Endothelial cell of umbilical vein (primary cell): Measurements from ENCODE around the gene C1orf116. TPM values are rescaled to one million over a fixed set of nuclear protein-coding genes. Genes with fewer than 3 reads are reported as not detected.

Source experiments
- BruUV-seq: library from RNA; stranded (reverse); fragments of 400-500 nt; replicated peaks from 2 replicates; lab custom pipeline; 2021; lab: Mats Ljungman, UMichigan
- CTCF ChIA-PET: fragments of 300-600, 350-600 bp; sonication (Branson Sonifier 250); formaldehyde crosslinking; loops from one replicate; lab custom pipeline; 2021; ENCODE audit warnings: antibody characterized with exemption, inconsistent platforms; lab: Charles Lee
- POLR2A ChIA-PET: fragments of 300-600, 350-600 bp; sonication (Branson Sonifier 250); formaldehyde crosslinking; loops from one replicate; lab custom pipeline; 2021; ENCODE audit warnings: antibody characterized with exemption, inconsistent platforms; lab: Charles Lee
- DNase-seq: peaks from one replicate; pipeline ENCODE4 v3.0.0-alpha.2; 2011; ENCODE audit warnings: low read depth, low spot score
- FAIRE-seq: peaks from 2 replicates; lab custom pipeline; 2011; peaks lifted over from hg19 to GRCh38; lab: Jason Lieb, UNC
- H2AFZ ChIP-seq: 2 replicates; pipeline ENCODE4 v1.6.0; 2012; ENCODE audit warnings: low read depth, low read length, control low read depth, inconsistent platforms
- H3K27ac ChIP-seq: 2 replicates; pipeline ENCODE4 v1.5.1; 2011; ENCODE audit warnings: low read depth, mild to moderate bottlenecking, control low read depth, low read length, moderate library complexity; ENCODE audit not compliant: insufficient read depth
- H3K27me3 ChIP-seq, 2 experiments: 2 replicates each; pipeline versions ENCODE4 v1.6.0 to v1.6.1; 2011; ENCODE audit warnings: low read length in 2 of 2, mixed read lengths in 1 of 2; ENCODE audit not compliant: control insufficient read depth in 2 of 2, insufficient read depth in 2 of 2
- H3K36me3 ChIP-seq, 2 experiments: 2 replicates in 1 of 2; 3 replicates in 1 of 2; pipeline ENCODE4 v1.5.1; 2011; ENCODE audit warnings: low read length in 2 of 2, mild to moderate bottlenecking in 1 of 2, moderate library complexity in 1 of 2; ENCODE audit not compliant: control insufficient read depth in 2 of 2, insufficient read depth in 2 of 2; ENCODE audit errors: extremely low read depth in 1 of 2
- H3K4me1 ChIP-seq: 3 replicates; pipeline ENCODE4 v1.5.1; 2011; ENCODE audit warnings: mild to moderate bottlenecking, low read length; ENCODE audit not compliant: control insufficient read depth, insufficient read depth; ENCODE audit errors: extremely low read depth
- H3K4me2 ChIP-seq: 2 replicates; pipeline ENCODE4 v1.6.1; 2011; ENCODE audit warnings: low read length, control low read depth, mixed read lengths; ENCODE audit not compliant: insufficient read depth
- H3K4me3 ChIP-seq, 3 experiments: fragments of 200-600 bp in 1 of 3; sonication (generic), shearing (Covaris generic) in 1 of 3; replicated peaks in 1 of 3; 2 replicates each; pipeline ENCODE4 v1.5.1; 2011 to 2016; ENCODE audit warnings: control low read depth in 3 of 3, low read length in 3 of 3, mild to moderate bottlenecking in 2 of 3, inconsistent platforms in 1 of 3, low read depth in 1 of 3, moderate library complexity in 1 of 3; ENCODE audit not compliant: insufficient read depth in 1 of 3
- H3K79me2 ChIP-seq: 2 replicates; pipeline ENCODE4 v1.6.0; 2012; ENCODE audit warnings: low read length, inconsistent platforms; ENCODE audit not compliant: control insufficient read depth, insufficient read depth
- H3K9ac ChIP-seq: replicated peaks from 2 replicates; pipeline ENCODE3; 2011; ENCODE audit warnings: low read length, control low read depth; ENCODE audit not compliant: insufficient read depth; ENCODE audit errors: extremely low read depth
- H3K9me1 ChIP-seq: replicated peaks from 3 replicates; pipeline ENCODE4 v1.6.0; 2011; ENCODE audit warnings: mild to moderate bottlenecking, low read length; ENCODE audit not compliant: control insufficient read depth, insufficient read depth; ENCODE audit errors: extremely low read depth
- H3K9me3 ChIP-seq: replicated peaks from 2 replicates; pipeline ENCODE4 v1.5.1; 2012; ENCODE audit warnings: low read length, inconsistent platforms; ENCODE audit not compliant: control insufficient read depth, insufficient read depth
- H4K20me1 ChIP-seq: replicated peaks from 2 replicates; pipeline ENCODE3; 2011; ENCODE audit warnings: mild to moderate bottlenecking, low read length; ENCODE audit not compliant: control insufficient read depth, insufficient read depth; ENCODE audit errors: extremely low read depth
- CTCF ChIP-seq, 2 donors: IDR thresholded peaks; 1 replicate in 1 of 2; 2 replicates in 1 of 2; pipeline ENCODE4 v1.5.1; 2011; ENCODE audit warnings: low read length in 2 of 2, mild to moderate bottlenecking in 2 of 2, moderate library complexity in 2 of 2, control low read depth in 1 of 2, inconsistent platforms in 1 of 2, low read depth in 1 of 2; ENCODE audit not compliant: insufficient read depth in 1 of 2; ENCODE audit errors: extremely low read depth in 1 of 2
- EZH2 ChIP-seq: IDR thresholded peaks from 2 replicates; pipeline ENCODE4 v1.6.1; 2012; ENCODE audit warnings: borderline replicate concordance, low read depth, mild to moderate bottlenecking, moderate library complexity, low read length, inconsistent platforms; ENCODE audit not compliant: severe bottlenecking
- FOS ChIP-seq: IDR thresholded peaks from 2 replicates; pipeline ENCODE4 v1.6.1; 2011; ENCODE audit warnings: mild to moderate bottlenecking, low read length, moderate library complexity, borderline replicate concordance; ENCODE audit not compliant: insufficient read depth
- GATA2 ChIP-seq: IDR thresholded peaks from 2 replicates; pipeline ENCODE4 v1.7.0; 2011; ENCODE audit warnings: low read depth, mild to moderate bottlenecking, moderate library complexity, mixed read lengths, low read length; ENCODE audit not compliant: insufficient read length, insufficient read depth
- JUN ChIP-seq: IDR thresholded peaks from 2 replicates; pipeline ENCODE4 v1.6.1; 2011; ENCODE audit warnings: borderline replicate concordance, low read depth; ENCODE audit not compliant: insufficient read length, insufficient read depth
- MAX ChIP-seq: IDR thresholded peaks from 2 replicates; pipeline ENCODE4 v1.6.1; 2011; ENCODE audit not compliant: insufficient read depth, insufficient read length
- MYC ChIP-seq: IDR thresholded peaks from one replicate; pipeline ENCODE4 v1.6.1; 2011; ENCODE audit warnings: mild to moderate bottlenecking, low read depth, low read length
- POLR2A ChIP-seq: IDR thresholded peaks from 2 replicates; pipeline ENCODE4 v1.6.1; 2012; ENCODE audit warnings: low read depth, mild to moderate bottlenecking, control low read depth, low read length
- POLR2AphosphoS5 ChIP-seq: IDR thresholded peaks from 2 replicates; pipeline ENCODE4 v1.6.1; 2012; ENCODE audit warnings: low read depth, mild to moderate bottlenecking, control low read depth, low read length, moderate library complexity; ENCODE audit not compliant: insufficient read depth
- dilution Hi-C: fragments of 300-500 bp; cut with MboI; formaldehyde crosslinking; loops from one replicate; pipeline ENCODE4 v1.15.0; 2019; ENCODE audit warnings: low sequenced_read_pairs; ENCODE audit not compliant: extremely low pct_ligation_motif_present
- intact Hi-C: fragments of 100-400 bp; cut with micrococcal nuclease; formaldehyde crosslinking; loops from one replicate; pipeline ENCODE4 v1.10.0; 2022
- polyA plus RNA-seq, 4 experiments: library from polyadenylated mRNA; depleted of rRNA in 3 of 4; stranded (reverse) in 3 of 4; unstranded in 1 of 4; fragments of >200 nt; gene quantifications; 2 replicates each; pipeline versions ENCODE4 v1.2.1 to v1.2.3, GENCODE V29; 2011 to 2012; ENCODE audit warnings: missing spikeins in 1 of 4
- total RNA-seq: library from RNA; stranded (reverse); gene quantifications from 2 replicates; pipeline ENCODE4 v1.2.3, GENCODE V29; 2021

C1orf116 gene
- total and polyA plus RNA-seq, 2 donors (not counting 3 experiments of a cell fraction or from before 2014, with no cell fraction given) = 0.07 TPM; not detected in 1

- CTCF ChIA-PET = interaction anchor here (1.1 kb wide), 1 partner anchor 17 kb away, joined by 3 read pairs; no protein-coding TSS in a partner anchor
- H2AFZ ChIP-seq = no peak overlapping the region
- H3K36me3 ChIP-seq = no peaks in the 10 kb centered on the region
- dilution Hi-C loops = no loop called here
- H3K9ac ChIP-seq = no peak overlapping the region
- H3K4me2 ChIP-seq = no peak overlapping the region
- H3K27ac ChIP-seq = no peak overlapping the region
- no peak overlapping the region for H3K4me3 ChIP-seq
- H4K20me1 ChIP-seq = no peaks in the 10 kb centered on the region
- H3K79me2 ChIP-seq = no peaks in the 10 kb centered on the region
- DNase-seq (no peak), FAIRE-seq (no peak)
- H3K9me1 ChIP-seq = no peaks in the 10 kb centered on the region
- no peak for TF ChIP-seq JUN
- no peak for TF ChIP-seq MYC
- no peak for TF ChIP-seq FOS
- no peak for TF ChIP-seq EZH2
- no peak for TF ChIP-seq CTCF (IDR thresholded peaks at IDR 0.05; ENCODE audit: extremely low read depth in 1 of 2, insufficient read depth in 1 of 2, low read depth in 1 of 2, low read length in 2 of 2)
- TF ChIP-seq GATA2 = no peak
- no peak for TF ChIP-seq POLR2A
- no peak for TF ChIP-seq POLR2AphosphoS5
- TF ChIP-seq MAX = no peak
- H3K4me1 ChIP-seq = no peaks in the 10 kb centered on the region
- intact Hi-C loops = no loop called here
- no TSS peak for BruUV-seq
- POLR2A ChIA-PET = no interaction called here
- no peaks in the 10 kb centered on the region for H3K9me3 ChIP-seq
- peaks cover 4 to 5% of the 10 kb centered on the region in 2 experiments for H3K27me3 ChIP-seq
These were observed 25.6 kb downstream of the C1orf116 start for GRCh38 chr1:207006914-207007313.
